MCF 10A (cell line): ENCODE results near the gene SYNJ1. TPM values are rescaled to one million over a fixed set of nuclear protein-coding genes. Genes with fewer than 3 reads are reported as not detected.
"Not testable (repeated sequence)": the region's sequence is repeated elsewhere in the genome, so short reads cannot be mapped to it uniquely, and the experiment has no call there.

Experiments
- BruUV-seq: library from RNA; stranded (reverse); fragments of 400-500 nt; replicated peaks from 2 replicates; lab custom pipeline; 2021; lab: Mats Ljungman, UMichigan
- CTCF ChIA-PET: fragments of 300-600 bp; sonication (Branson Sonifier 250); formaldehyde crosslinking; extraction: SDS; loops from one replicate; lab custom pipeline; 2021; ENCODE audit warnings: antibody characterized with exemption, inconsistent platforms; lab: Yijun Ruan, JAX
- POLR2A ChIA-PET: fragments of 300-600, 350-650 bp; sonication (Branson Sonifier 250); formaldehyde crosslinking; extraction: SDS; loops from one replicate; lab custom pipeline; 2020; ENCODE audit warnings: antibody characterized with exemption, inconsistent platforms; lab: Yijun Ruan, JAX
- DNase-seq: peaks from one replicate; pipeline ENCODE4 v3.0.0-alpha.2; 2018; ENCODE audit not compliant: unreplicated experiment
- H3K27ac Mint-ChIP-seq: one replicate; pipeline ENCODE4 v1.8.0; 2022; ENCODE audit warnings: mild to moderate bottlenecking, low read depth, mixed read lengths; ENCODE audit not compliant: unreplicated experiment
- H3K27me3 Mint-ChIP-seq: one replicate; pipeline ENCODE4 v1.8.0; 2022; ENCODE audit warnings: mixed read lengths; ENCODE audit not compliant: insufficient read depth, unreplicated experiment
- H3K36me3 Mint-ChIP-seq: one replicate; pipeline ENCODE4 v1.8.0; 2022; ENCODE audit warnings: mild to moderate bottlenecking, moderate library complexity, mixed read lengths; ENCODE audit not compliant: insufficient read depth, unreplicated experiment
- H3K4me1 Mint-ChIP-seq: one replicate; pipeline ENCODE4 v1.8.0; 2022; ENCODE audit warnings: mixed read lengths; ENCODE audit not compliant: insufficient read depth, unreplicated experiment
- H3K4me3 Mint-ChIP-seq: one replicate; pipeline ENCODE4 v1.8.0; 2022; ENCODE audit warnings: mild to moderate bottlenecking, moderate library complexity, mixed read lengths; ENCODE audit not compliant: unreplicated experiment
- H3K9me3 Mint-ChIP-seq: one replicate; pipeline ENCODE4 v1.8.0; 2022; ENCODE audit warnings: mixed read lengths; ENCODE audit not compliant: unreplicated experiment
- intact Hi-C: fragments of 100-400 bp; cut with micrococcal nuclease; formaldehyde crosslinking; loops from 2 replicates; pipeline ENCODE4 v1.14.1; 2022
- total RNA-seq: library from RNA; stranded (reverse); gene quantifications from 2 replicates; pipeline ENCODE4 v1.2.3, GENCODE V29; 2022
- TF ChIP-seq, protein P1 (sequence below): fragments of 200-600 bp; IDR thresholded peaks from one replicate; pipeline ENCODE4 v1.8.0; 2022; ENCODE audit warnings: antibody characterized with exemption, mild to moderate bottlenecking; ENCODE audit not compliant: unreplicated experiment

The SYNJ1 gene
- total RNA-seq, 1 experiment from 2014 or later, result 9.7 TPM

DNA sequence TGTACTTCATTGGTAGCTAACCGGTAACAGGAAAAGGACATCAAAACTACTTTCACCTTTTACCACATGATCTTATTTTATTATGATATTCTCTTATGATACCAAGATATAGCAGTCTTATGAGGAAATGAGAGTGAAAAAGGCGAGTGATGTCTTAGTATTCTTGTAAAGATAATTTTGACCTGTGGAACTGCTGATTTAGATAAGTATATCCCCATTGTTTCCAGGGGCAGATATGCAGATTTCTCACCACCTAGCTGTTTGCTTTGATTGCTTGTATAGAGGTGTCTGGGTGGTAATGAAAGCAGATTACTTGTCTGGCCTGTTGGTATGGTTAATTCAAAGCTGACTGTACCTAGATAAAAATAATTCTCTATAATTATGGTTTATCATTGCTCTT lies 53.1 kb downstream of the SYNJ1 start:
- Mint-ChIP-seq H3K4me3 (no peak overlapping the region), H3K27ac (no peak overlapping the region), H3K36me3 (peaks cover 19% of the 10 kb centered on the region), H3K27me3 (no peaks in the 10 kb centered on the region), H3K4me1 (no peaks in the 10 kb centered on the region), H3K9me3 (no peaks in the 10 kb centered on the region)
- no TSS peak for BruUV-seq
- DNase-seq, result no peak
- intact Hi-C loops, result loop anchor here (5.0 kb wide), 1 partner anchor 53 kb away; the partner anchor contains the start of gene SYNJ1
- CTCF ChIA-PET, result interaction anchor here (1.0 kb wide), 1 partner anchor 417 kb away, joined by 4 read pairs; no protein-coding TSS in a partner anchor
- TF ChIP-seq, protein P1, sequence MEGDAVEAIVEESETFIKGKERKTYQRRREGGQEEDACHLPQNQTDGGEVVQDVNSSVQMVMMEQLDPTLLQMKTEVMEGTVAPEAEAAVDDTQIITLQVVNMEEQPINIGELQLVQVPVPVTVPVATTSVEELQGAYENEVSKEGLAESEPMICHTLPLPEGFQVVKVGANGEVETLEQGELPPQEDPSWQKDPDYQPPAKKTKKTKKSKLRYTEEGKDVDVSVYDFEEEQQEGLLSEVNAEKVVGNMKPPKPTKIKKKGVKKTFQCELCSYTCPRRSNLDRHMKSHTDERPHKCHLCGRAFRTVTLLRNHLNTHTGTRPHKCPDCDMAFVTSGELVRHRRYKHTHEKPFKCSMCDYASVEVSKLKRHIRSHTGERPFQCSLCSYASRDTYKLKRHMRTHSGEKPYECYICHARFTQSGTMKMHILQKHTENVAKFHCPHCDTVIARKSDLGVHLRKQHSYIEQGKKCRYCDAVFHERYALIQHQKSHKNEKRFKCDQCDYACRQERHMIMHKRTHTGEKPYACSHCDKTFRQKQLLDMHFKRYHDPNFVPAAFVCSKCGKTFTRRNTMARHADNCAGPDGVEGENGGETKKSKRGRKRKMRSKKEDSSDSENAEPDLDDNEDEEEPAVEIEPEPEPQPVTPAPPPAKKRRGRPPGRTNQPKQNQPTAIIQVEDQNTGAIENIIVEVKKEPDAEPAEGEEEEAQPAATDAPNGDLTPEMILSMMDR, result no peak
- POLR2A ChIA-PET, result no interaction called here

DNA sequence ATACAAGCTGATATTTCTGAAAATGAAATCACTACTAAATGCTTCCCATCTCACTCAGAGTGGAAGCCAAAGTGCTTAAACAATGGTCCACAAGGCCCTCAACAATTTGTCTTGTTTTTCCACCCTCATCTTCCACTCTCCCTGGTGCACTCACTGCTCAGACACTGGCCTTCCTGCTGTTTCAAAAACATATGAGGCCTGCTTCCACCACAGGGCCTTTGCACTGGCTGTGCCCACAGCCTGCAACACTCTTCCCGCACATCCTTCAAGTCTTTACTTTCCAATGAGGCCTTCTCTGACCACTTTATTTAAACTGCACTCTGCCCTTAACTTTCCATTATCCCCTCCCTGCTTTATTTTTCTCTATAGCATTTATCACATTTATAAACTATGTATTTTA lies 53.8 kb downstream of the SYNJ1 start:
- H3K4me1 Mint-ChIP-seq, result no peaks in the 10 kb centered on the region
- DNase-seq, result no peak
- H3K9me3 Mint-ChIP-seq, result no peaks in the 10 kb centered on the region
- peaks cover 19% of the 10 kb centered on the region for H3K36me3 Mint-ChIP-seq
- intact Hi-C loops, result loop anchor here (5.0 kb wide), 1 partner anchor 53 kb away; the partner anchor contains the start of gene SYNJ1
- CTCF ChIA-PET, result interaction anchor here (0.6 kb wide), 1 partner anchor 73 kb away, joined by 3 read pairs; no protein-coding TSS in a partner anchor
- no TSS peak for BruUV-seq
- TF ChIP-seq, protein P1, result no peak
- no peak overlapping the region for H3K4me3 Mint-ChIP-seq
- POLR2A ChIA-PET, result no interaction called here
- no peaks in the 10 kb centered on the region for H3K27me3 Mint-ChIP-seq
- H3K27ac Mint-ChIP-seq, result no peak overlapping the region

DNA sequence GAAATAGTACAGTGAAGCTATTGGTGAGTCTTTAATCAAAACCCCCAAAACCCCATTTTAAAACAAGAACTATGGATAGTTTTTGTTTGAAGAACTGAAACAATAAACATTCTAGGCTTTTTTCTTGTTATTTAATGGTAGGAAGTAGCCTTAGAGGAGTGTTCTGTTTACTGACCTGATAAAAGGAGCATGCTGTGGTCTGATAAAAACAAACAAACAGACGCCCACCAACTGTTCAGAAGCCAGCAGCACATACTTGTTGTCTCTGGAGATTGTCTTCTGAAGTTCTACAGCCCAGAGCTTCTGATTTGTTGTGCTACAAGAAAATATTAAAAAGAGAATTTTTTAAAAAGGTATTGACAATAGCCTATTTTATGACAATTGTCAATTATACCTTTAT lies 61.6 kb downstream of the SYNJ1 start:
- no peak for DNase-seq
- ChIA-PET POLR2A (no interaction called here), CTCF (no interaction called here)
- TF ChIP-seq, protein P1, result no peak
- H3K27me3 Mint-ChIP-seq, result no peaks in the 10 kb centered on the region
- peaks cover 27% of the 10 kb centered on the region for H3K36me3 Mint-ChIP-seq
- intact Hi-C loops, result no loop called here
- BruUV-seq, result no TSS peak
- H3K4me3 Mint-ChIP-seq, result no peak overlapping the region
- no peaks in the 10 kb centered on the region for H3K9me3 Mint-ChIP-seq
- no peaks in the 10 kb centered on the region for H3K4me1 Mint-ChIP-seq
- no peak overlapping the region for H3K27ac Mint-ChIP-seq

DNA sequence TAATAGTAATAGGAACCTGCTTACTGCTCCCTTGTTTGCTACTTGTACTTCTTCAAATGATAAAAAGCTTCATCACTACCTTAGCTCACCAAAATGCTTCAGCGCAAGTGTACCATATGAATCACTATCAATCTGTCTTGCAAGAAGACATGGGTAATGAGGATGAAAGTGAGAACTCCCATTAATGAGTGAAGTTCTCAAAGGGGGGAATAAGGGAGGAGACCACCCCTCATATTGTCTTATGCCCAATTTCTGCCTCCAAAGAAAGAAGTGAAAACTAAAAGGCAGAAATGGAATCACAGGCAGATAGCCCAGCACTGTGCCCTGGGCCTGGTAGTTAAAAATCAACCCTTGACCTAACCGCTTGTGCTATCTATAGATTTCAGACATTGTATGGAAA lies 63.7 kb downstream of the SYNJ1 start:
- H3K9me3 Mint-ChIP-seq, intact Hi-C loops, BruUV-seq, H3K4me1 Mint-ChIP-seq, H3K27ac Mint-ChIP-seq, H3K27me3 Mint-ChIP-seq, CTCF ChIA-PET, DNase-seq, POLR2A ChIA-PET, H3K4me3 Mint-ChIP-seq: not testable (repeated sequence)
- H3K36me3 Mint-ChIP-seq, result peaks cover 27% of the 10 kb centered on the region

DNA sequence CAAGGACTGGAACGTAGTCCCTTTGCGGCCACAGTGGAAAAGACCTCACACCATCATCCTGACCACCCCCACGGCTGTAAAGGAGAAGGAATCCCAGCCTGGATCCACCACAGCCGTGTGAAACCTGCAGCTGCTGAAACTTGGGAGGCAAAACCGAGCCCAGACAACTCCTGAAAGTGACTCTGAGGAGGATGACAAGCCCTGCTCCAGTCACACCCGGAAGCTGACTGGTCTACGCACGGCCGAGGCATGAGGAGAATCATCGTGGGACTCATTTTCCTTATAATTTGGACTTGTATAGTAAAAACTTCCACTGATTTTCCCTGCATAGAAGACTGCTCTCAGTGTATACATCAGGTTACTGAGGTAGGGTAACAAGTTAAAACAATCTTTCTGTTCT lies 65.8 kb downstream of the SYNJ1 start:
- not testable (repeated sequence) for H3K4me3 Mint-ChIP-seq
- H3K36me3 Mint-ChIP-seq, result peaks cover 33% of the 10 kb centered on the region
- CTCF ChIA-PET, result interaction anchor here (0.6 kb wide), 1 partner anchor 63 kb away, joined by 3 read pairs; no protein-coding TSS in a partner anchor

DNA sequence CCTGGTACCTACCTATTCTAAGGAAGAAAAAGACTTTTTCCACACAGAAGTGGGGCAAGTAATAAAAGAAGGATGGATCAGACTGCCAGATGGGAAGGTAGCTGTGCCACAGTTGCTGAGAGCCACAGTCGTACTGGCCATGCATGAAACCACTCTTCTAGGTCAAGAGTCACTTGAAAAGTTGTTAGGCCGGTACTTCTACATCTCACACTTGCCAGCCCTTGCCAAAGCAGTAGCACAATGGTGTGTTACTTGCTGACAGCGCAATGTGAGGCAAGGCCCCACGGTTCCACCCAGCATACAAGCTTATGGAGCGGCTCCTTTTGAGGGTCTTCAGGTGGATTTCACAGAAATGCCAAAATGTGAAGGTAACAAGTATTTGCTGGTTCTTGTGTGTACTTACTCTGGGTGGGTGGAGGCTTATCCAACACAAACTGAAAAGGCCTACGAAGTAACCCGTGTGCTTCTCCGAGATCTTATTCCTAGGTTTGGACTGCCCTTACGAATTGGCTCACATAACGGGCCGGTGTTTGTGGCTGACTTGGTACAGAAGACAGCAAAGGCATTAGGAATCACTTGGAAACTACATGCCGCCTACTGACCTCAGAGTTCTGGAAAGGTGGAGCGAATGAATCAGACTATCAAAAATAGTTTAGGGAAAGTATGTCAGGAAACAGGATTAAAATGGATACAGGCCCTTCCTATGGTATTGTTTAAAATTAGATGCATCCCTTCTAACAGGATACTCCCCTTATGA lies 66.6 kb downstream of the SYNJ1 start:
- CTCF ChIA-PET, H3K27ac Mint-ChIP-seq, H3K27me3 Mint-ChIP-seq, H3K4me3 Mint-ChIP-seq, H3K9me3 Mint-ChIP-seq, BruUV-seq, H3K4me1 Mint-ChIP-seq, intact Hi-C loops, DNase-seq: not testable (repeated sequence)
- POLR2A ChIA-PET, result interaction anchor here (1.2 kb wide), 1 partner anchor 66 kb away, joined by 5 read pairs; the partner anchor contains the start of gene SYNJ1
- H3K36me3 Mint-ChIP-seq, result peaks cover 29% of the 10 kb centered on the region

More for the DNA sequence above, 65.8 kb downstream of the SYNJ1 start:
- H3K9me3 Mint-ChIP-seq, DNase-seq, BruUV-seq, H3K27ac Mint-ChIP-seq, POLR2A ChIA-PET, H3K27me3 Mint-ChIP-seq, intact Hi-C loops, H3K4me1 Mint-ChIP-seq: not testable (repeated sequence)
